Gastrocnemius medialis (tissue), 4 donors: Measurements from ENCODE around the gene GCAT. TPM values are rescaled to one million over a fixed set of nuclear protein-coding genes. Genes with fewer than 3 reads are reported as not detected.
"Not testable (repeated sequence)": the region's sequence is repeated elsewhere in the genome, so short reads cannot be mapped to it uniquely, and the experiment has no call there.

ENCODE experiments used
- ATAC-seq, 2 donors: fragments of 150-250 bp; one replicate each; pipeline ENCODE4 v1.9.1; 2016
- DNase-seq, 2 donors: peaks; one replicate each; pipeline ENCODE4 v3.0.0-alpha.2; 2019
- H3K27ac ChIP-seq, 4 donors: fragments of 200-600 bp; sonication (generic); 1 replicate in 1 of 4; 2 replicates in 3 of 4; pipeline ENCODE4 v1.5.1; 2016 to 2018; ENCODE audit warnings: mild to moderate bottlenecking in 2 of 4, moderate library complexity in 1 of 4
- H3K27me3 ChIP-seq, 3 donors: fragments of 200-600 bp; sonication (generic) in 2 of 3; 1 replicate in 1 of 3; 2 replicates in 2 of 3; pipeline versions ENCODE4 v1.5.1 to v1.6.0; 2016 to 2019; ENCODE audit warnings: mild to moderate bottlenecking in 1 of 3, moderate library complexity in 1 of 3
- H3K36me3 ChIP-seq, 2 donors: fragments of 200-600 bp; sonication (generic) in 1 of 2; one replicate each; pipeline ENCODE4 v1.5.1; 2017 to 2018
- H3K4me1 ChIP-seq, 2 donors: fragments of 200-600 bp; sonication (generic) in 1 of 2; one replicate each; pipeline ENCODE4 v1.5.1; 2016 to 2017; ENCODE audit warnings: mild to moderate bottlenecking in 2 of 2
- H3K4me3 ChIP-seq, 4 donors: fragments of 200-600 bp; sonication (generic) in 3 of 4; 1 replicate in 1 of 4; 2 replicates in 3 of 4; pipeline ENCODE4 v1.5.1; 2016 to 2019; ENCODE audit warnings: mild to moderate bottlenecking in 2 of 4
- H3K9me3 ChIP-seq, 3 donors: fragments of 200-600 bp; sonication (generic) in 2 of 3; 1 replicate in 1 of 3; 2 replicates in 2 of 3; pipeline ENCODE4 v1.5.1; 2016 to 2019
- POLR2A ChIP-seq, 2 donors: fragments of 450-650 bp; IDR thresholded peaks; one replicate each; pipeline ENCODE4 v1.6.1; 2017; ENCODE audit warnings: antibody characterized with exemption in 2 of 2, mild to moderate bottlenecking in 2 of 2, moderate library complexity in 2 of 2
- in situ Hi-C, 4 donors: fragments of 200-750 bp; cut with MboI; loops; one replicate each; pipeline versions ENCODE4 v1.15.0 to v1.8.0; 2017; ENCODE audit warnings: low sequenced_read_pairs in 4 of 4
- intact Hi-C: fragments of 100-400 bp; cut with DNase I; formaldehyde crosslinking; loops from one replicate; pipeline ENCODE4 v1.15.1; 2023; ENCODE audit warnings: low total_unique reads
- total RNA-seq, 4 donors: library from RNA; depleted of rRNA; stranded (reverse); fragments of >200 nt; gene quantifications; one replicate each; pipeline versions ENCODE4 v1.1.0 to v1.2.3, GENCODE V29; 2016
- TF ChIP-seq, protein P1 (sequence below), 5 experiments: fragments of 450-650 bp in 3 of 5; fragments of 200-600 bp in 2 of 5; sonication (generic) in 2 of 5; IDR thresholded peaks in 4 of 5; conservative IDR thresholded peaks in 1 of 5; 1 replicate in 4 of 5; 2 replicates in 1 of 5; pipeline ENCODE4 v1.5.1; 2016 to 2019; ENCODE audit warnings: antibody characterized with exemption in 5 of 5, mild to moderate bottlenecking in 3 of 5, moderate library complexity in 3 of 5

Gene GCAT
- total RNA-seq, 4 donors from 2014 or later: 10.0 to 21.5 (median 15.1) TPM

DNA sequence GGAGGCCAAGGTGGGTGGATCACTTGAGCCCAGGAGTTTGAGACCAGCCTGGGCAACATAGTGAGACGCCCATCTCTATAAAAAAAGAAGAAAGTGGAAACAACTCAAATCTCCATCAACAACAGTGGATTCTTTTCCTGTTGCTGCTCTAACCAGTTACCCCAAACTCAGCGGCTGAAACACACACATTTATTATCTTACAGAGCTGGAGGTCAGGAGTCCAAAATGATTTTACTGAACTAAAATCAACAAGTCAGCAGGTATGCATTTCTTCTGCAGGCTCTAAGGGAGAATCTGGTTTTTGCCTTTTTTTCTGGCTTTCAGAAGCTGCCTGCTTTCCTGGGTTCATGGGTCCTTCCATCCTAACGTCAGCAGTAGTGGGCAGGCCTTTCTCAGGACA is 11.7 kb upstream of the GCAT start:
- intact Hi-C loops (no loop called here), in situ Hi-C loops (loop anchor here in 1 of 4 donors (25.0 kb wide), 1 partner anchor 159 kb away; the partner anchor contains the start of gene SH3BP1)
- Histone ChIP-seq H3K36me3 (no peaks in the 10 kb centered on the region), H3K9me3 (no peaks in the 10 kb centered on the region), H3K27me3 (no peaks in the 10 kb centered on the region), H3K4me3 (no peak overlapping the region), H3K27ac (no peak overlapping the region), H3K4me1 (no peaks in the 10 kb centered on the region)
- TF ChIP-seq, protein P1, sequence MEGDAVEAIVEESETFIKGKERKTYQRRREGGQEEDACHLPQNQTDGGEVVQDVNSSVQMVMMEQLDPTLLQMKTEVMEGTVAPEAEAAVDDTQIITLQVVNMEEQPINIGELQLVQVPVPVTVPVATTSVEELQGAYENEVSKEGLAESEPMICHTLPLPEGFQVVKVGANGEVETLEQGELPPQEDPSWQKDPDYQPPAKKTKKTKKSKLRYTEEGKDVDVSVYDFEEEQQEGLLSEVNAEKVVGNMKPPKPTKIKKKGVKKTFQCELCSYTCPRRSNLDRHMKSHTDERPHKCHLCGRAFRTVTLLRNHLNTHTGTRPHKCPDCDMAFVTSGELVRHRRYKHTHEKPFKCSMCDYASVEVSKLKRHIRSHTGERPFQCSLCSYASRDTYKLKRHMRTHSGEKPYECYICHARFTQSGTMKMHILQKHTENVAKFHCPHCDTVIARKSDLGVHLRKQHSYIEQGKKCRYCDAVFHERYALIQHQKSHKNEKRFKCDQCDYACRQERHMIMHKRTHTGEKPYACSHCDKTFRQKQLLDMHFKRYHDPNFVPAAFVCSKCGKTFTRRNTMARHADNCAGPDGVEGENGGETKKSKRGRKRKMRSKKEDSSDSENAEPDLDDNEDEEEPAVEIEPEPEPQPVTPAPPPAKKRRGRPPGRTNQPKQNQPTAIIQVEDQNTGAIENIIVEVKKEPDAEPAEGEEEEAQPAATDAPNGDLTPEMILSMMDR (IDR thresholded peaks at IDR 0.05 in 4 of 5, conservative IDR thresholded peaks at IDR 0.05 in 1 of 5): no peak
- TF ChIP-seq POLR2A (IDR thresholded peaks at IDR 0.05): no peak
- ATAC-seq (no peak), DNase-seq (no peak)

DNA sequence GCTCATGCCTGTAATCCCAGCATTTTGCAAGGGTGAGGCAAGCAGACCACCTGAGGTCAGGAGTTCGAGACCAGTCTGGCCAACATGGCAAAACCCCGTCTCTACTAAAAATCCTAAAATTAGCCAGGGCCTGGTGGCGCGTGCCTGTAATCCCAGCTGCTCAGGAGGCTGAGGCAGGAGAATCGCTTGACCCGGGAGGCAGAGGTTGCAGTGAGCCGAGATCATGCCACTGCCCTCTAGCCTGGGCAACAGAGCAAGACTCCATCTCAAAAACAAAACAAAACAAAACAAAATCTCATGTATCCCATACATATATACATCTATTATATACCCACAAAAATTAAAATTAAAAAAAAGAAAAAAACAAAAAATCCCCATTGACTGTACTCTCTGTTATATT is 10.5 kb upstream of the GCAT start:
- ATAC-seq, H3K36me3 ChIP-seq: not testable (repeated sequence)
- in situ Hi-C loops: loop anchor here in 1 of 4 donors (25.0 kb wide), 1 partner anchor 160 kb away; the partner anchor contains the start of gene SH3BP1

DNA sequence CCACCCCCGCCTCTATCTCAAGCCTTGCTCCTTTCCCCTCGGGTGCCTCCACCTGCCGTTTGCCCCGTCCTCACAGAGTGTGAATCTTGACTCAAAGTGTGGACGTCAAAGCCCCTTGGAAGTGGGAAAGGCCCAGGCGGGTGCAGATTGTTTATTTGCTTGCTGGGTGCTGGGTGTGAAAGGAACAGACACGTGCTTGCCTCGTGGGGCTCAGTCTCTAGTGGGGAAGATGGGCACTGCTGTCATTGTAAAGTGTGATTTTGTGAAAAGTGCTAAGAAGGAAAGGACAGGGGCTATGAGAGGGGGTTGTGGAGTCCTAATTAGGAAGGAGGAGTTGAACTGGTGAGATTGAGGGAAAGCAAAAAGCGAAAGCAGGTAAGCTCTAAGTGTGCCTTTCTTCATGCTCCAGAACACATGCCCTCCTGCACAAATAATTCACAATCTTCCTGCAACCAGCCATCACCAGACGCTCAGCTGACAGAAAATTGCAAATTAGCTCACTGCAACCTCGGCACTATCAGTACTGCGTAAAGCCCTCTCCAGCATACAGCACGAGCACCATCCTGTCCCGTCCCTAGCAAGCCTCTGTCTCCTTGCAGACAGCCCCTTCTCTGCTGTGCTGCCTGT is 9.7 kb upstream of the GCAT start:
- in situ Hi-C loops: loop anchor here in 1 of 4 donors (25.0 kb wide), 1 partner anchor 161 kb away; the partner anchor contains the start of gene SH3BP1
- intact Hi-C loops: no loop called here

More for the DNA sequence above, 10.5 kb upstream of the GCAT start:
- intact Hi-C loops, H3K4me1 ChIP-seq, DNase-seq, H3K4me3 ChIP-seq, H3K27ac ChIP-seq, H3K9me3 ChIP-seq, H3K27me3 ChIP-seq: not testable (repeated sequence)

GRCh38 chr22:37799979-37800378 is 7.8 kb upstream of the GCAT start:
- H3K4me1 ChIP-seq: peaks cover 0 to 12% of the 10 kb centered on the region in 2 donors
- H3K4me3 ChIP-seq, ATAC-seq, H3K9me3 ChIP-seq, H3K27ac ChIP-seq, H3K36me3 ChIP-seq, DNase-seq, H3K27me3 ChIP-seq, intact Hi-C loops: not testable (repeated sequence)
- in situ Hi-C loops: loop anchor here in 2 of 4 donors (25.0 kb wide), 2 partner anchors 162 to 163 kb away; partner anchors contain the start of genes C22orf23 (in 1 of the 2), POLR2F (in 1 of the 2) and SH3BP1 (in 1 of the 2)

More for the DNA sequence above, 9.7 kb upstream of the GCAT start:
- Histone ChIP-seq H3K9me3 (no peaks in the 10 kb centered on the region), H3K27me3 (no peaks in the 10 kb centered on the region), H3K27ac (no peak overlapping the region), H3K36me3 (no peaks in the 10 kb centered on the region), H3K4me1 (peaks cover 0 to 10% of the 10 kb centered on the region in 2 donors), H3K4me3 (no peak overlapping the region)
- no peak for ATAC-seq
- DNase-seq: no peak
- TF ChIP-seq, protein P1 (IDR thresholded peaks at IDR 0.05 in 4 of 5, conservative IDR thresholded peaks at IDR 0.05 in 1 of 5): no peak
- TF ChIP-seq POLR2A (IDR thresholded peaks at IDR 0.05): no peak

- intact Hi-C loops (no loop called here), in situ Hi-C loops (loop anchor here in 1 of 4 donors (25.0 kb wide), 1 partner anchor 160 kb away; the partner anchor contains the start of genes C22orf23 and POLR2F)
- Histone ChIP-seq H3K36me3 (no peaks in the 10 kb centered on the region), H3K4me3 (peak overlapping the region; percentile 60 to 75 (median 70)), H3K27ac (peak overlapping the region in 1 of 4 donors; percentile 68), H3K27me3 (no peaks in the 10 kb centered on the region), H3K9me3 (no peaks in the 10 kb centered on the region), H3K4me1 (peaks cover 10 to 12% of the 10 kb centered on the region in 2 donors)
- ATAC-seq (no peak), DNase-seq (no peak)
- TF ChIP-seq POLR2A (IDR thresholded peaks at IDR 0.05): no peak
- TF ChIP-seq, protein P1 (IDR thresholded peaks at IDR 0.05 in 4 of 5, conservative IDR thresholded peaks at IDR 0.05 in 1 of 5): no peak
These were observed 5.8 kb upstream of the GCAT start for GRCh38 chr22:37801946-37802309.
